Effector memory CD4-positive, alpha-beta T cell (primary cell): Measurements from ENCODE around the gene DACH1.

Experiments
- DNase-seq, 3 donors: peaks; one replicate each; pipeline ENCODE4 v3.0.0-alpha.2; 2020
- H3K27ac ChIP-seq: 2 replicates; pipeline ENCODE4 v1.7.0; 2013; ENCODE audit warnings: mild to moderate bottlenecking, low read length, moderate library complexity; ENCODE audit not compliant: insufficient read depth, poor library complexity, severe bottlenecking
- H3K27me3 ChIP-seq: replicated peaks from 2 replicates; pipeline ENCODE4 v1.7.0; 2013; ENCODE audit warnings: mild to moderate bottlenecking, low read length; ENCODE audit not compliant: insufficient read depth, control insufficient read depth, poor library complexity, severe bottlenecking
- H3K36me3 ChIP-seq: 2 replicates; pipeline ENCODE4 v1.7.0; 2013; ENCODE audit warnings: mild to moderate bottlenecking, low read length, moderate library complexity; ENCODE audit not compliant: control insufficient read depth, insufficient read depth
- H3K4me1 ChIP-seq: 2 replicates; pipeline ENCODE4 v1.7.0; 2013; ENCODE audit warnings: low read length, mild to moderate bottlenecking; ENCODE audit not compliant: control insufficient read depth, insufficient read depth, poor library complexity, severe bottlenecking
- H3K4me3 ChIP-seq: 2 replicates; pipeline ENCODE4 v1.7.0; 2013; ENCODE audit warnings: low read length, low read depth, mild to moderate bottlenecking; ENCODE audit not compliant: insufficient read depth, poor library complexity, severe bottlenecking
- H3K9me3 ChIP-seq: 2 replicates; pipeline ENCODE4 v1.7.0; 2013; ENCODE audit warnings: mild to moderate bottlenecking, low read length, moderate library complexity; ENCODE audit not compliant: control insufficient read depth

Gene DACH1

DNA sequence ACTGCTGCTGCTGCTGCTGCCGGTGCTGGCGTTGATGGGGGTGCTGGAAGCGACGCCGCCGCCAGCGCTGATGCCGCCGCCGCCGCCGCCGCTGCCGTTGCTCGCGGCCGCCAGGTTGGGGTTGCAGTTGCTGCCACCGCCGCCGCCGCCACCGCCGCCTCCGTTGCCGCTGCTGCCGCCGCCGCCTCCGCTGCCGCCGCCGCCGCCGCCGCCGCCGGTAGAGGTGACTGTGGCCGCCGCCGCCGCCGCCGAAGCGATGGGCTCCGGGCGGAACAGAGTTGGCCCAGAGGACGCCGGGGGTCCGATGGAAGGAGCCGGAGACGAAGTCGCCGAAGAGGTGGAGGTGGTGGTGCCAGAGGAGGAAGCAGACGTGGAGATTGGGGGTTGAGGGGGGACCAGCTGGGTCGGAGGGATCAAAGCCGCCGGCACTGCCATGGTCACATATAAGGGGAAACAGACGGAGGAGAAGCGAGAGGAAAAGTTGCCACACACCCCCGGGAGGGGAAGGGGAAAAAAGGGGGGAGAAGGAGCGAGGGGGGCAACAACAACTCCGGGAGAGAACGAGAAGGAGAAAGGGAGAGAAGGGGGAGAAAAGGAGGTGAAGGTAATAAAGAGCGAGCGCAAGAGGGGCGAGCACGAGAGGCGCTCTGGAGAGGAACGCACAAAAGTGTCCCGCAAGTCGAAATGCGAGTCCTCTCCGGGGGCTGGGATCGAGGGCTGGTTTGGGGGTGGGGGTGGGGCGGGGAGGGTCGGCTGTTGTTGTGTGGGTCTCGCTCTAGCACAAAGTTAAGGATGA lies 471 bp downstream of the DACH1 start:
- H3K36me3 ChIP-seq = no peaks in the 10 kb centered on the region
- H3K27me3 ChIP-seq = peaks cover 17% of the 10 kb centered on the region
- H3K27ac ChIP-seq = no peak overlapping the region
- H3K4me3 ChIP-seq = no peak overlapping the region
- peaks cover 7% of the 10 kb centered on the region for H3K4me1 ChIP-seq
- no peaks in the 10 kb centered on the region for H3K9me3 ChIP-seq
- DNase-seq = no peak

DNA sequence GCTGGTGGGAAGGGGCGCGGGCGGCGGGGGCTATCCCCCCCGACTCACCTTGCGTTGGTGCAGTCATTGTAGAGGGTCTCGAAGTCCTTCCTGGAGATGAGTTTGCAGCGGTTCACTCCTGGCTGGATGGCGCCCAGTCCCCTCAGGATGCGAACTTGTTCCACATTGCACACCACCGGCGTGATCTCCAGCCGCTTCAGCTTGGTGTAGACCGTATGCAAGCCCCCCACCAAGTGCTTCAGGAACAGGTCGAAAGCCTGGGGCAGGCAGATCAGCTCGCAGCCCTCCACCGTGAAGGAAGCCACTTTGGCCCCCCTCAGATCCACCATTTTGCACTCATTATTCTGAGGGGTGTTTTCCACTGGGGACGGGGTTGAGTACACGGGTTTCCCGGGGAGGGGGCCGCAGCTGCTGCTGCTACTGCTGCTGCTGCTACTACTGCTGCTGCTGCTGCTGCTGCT lies 1.1 kb downstream of the DACH1 start:
- Histone ChIP-seq H3K27ac (no peak overlapping the region), H3K27me3 (peaks cover 17% of the 10 kb centered on the region), H3K36me3 (no peaks in the 10 kb centered on the region), H3K4me1 (peaks cover 7% of the 10 kb centered on the region), H3K9me3 (no peaks in the 10 kb centered on the region), H3K4me3 (no peak overlapping the region)
- no peak for DNase-seq

DNA sequence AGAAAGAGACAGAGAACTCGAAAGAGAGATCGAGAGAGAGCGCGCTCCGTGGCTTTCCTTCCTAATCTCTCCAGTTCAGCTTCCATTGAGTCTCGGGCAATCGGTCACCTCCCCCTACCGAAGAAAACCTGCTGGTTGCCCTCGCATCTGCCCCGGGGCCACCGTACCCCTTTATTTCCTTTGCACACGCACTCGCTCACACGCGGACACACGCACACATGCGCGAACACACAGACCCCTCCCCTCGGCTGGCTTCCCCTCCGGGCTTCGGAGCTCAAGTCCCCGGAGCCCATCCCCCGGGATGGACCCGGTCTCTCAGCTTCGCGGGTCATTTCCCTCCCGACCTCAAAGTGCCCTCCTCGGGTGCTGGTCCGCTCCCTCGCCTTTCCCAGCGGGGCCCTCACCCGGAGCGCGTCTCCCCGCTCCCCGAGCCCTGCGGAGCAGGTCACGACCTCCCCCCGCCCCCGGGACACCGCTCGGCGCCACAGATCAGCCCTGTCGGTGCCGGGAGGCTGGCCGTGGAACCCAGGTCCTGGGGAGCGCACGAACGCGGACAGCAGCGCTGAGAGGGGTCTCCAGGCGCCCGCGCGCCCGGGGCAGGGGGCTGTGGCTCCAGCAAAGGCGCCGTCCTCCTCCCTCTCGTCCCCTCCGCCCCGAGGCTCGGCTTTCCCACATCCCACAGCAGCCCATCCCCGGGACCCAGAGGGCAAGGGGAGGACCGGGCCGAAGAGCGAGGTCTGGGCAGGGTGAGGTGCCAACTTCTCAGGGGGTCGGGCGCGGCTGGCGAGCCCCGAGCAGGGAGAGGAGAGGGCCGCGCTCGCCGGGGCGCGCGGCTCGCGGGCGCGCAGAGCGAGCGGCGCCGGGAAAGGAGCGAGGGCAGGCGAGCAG lies 1.8 kb downstream of the DACH1 start:
- no peak for DNase-seq
- H3K4me1 ChIP-seq = peaks cover 7% of the 10 kb centered on the region
- H3K36me3 ChIP-seq = no peaks in the 10 kb centered on the region
- no peak overlapping the region for H3K27ac ChIP-seq
- H3K9me3 ChIP-seq = no peaks in the 10 kb centered on the region
- H3K4me3 ChIP-seq = peak overlapping the region; percentile 4
- peaks cover 17% of the 10 kb centered on the region for H3K27me3 ChIP-seq

DNA sequence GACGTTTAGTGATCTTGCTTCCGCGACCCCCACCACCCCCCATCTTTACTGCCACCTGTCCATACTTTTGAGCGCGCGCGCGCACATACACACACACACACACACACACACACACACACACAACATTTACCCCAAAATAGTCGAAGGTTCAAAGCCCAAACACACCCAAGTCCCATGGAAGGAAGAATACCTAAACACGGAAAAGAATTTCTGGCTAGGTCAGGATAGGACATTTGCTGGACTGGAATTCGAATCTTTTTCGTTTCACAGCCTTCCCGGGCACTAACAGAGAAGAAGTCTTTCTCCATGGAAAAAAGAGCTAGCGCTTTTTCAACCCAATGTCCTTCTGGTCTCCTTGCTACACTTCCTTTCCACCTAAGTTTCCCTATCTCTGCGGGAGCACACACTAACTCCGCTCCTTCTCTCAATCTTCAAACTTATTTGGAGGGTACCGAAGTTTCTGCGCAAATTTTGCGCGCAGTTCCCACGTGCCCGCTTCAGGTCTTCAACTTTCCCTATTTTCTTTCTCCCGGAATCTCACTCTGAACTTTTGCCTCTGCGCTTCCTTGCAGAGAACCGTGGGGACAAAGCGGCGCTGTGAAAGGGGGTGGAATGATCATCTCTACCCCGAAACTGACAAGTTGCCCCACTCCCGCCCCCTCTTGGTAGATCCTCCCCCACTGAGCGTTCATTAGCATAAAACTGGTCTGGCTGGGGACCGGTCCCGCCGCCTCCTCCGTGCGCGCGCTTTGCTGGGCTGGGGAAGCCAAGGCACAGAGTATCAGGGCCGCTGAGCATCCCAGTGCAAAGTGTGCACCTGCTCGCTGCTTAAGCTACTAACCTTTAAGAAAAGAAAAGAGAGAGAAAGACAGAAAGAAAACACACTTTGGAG lies 2.7 kb downstream of the DACH1 start:
- Histone ChIP-seq H3K4me3 (peak overlapping the region; percentile 4), H3K27ac (no peak overlapping the region)
- DNase-seq = no peak

DNA sequence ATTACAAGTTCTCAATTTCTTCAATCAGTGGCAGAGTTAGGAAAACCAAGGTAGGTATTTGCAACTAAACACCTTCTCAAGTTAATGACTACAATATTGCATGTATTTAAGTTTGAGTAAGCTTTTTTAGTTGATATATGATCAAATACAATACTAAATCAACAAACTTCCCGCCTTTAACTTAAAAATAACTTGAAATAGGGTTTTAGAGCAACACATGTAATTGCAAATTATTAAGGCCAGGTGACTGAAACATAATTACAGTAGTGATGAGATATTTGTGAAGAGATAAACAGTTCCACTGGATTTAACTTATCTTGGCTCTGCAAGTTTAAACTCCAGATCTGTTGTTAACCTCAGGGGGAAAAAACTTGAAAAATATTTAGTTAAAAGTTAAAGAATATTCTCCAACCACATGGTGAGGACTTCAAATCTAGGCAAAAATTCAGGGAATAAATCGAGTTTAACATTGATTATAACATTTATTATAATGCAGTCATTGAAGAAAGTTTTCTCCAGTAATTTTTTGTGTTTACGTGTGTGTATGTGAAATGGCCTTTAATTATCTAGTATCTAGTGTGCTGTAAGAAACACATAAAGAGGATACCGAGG lies 3.6 kb downstream of the DACH1 start:
- Histone ChIP-seq H3K4me1 (peaks cover 7% of the 10 kb centered on the region), H3K36me3 (no peaks in the 10 kb centered on the region), H3K9me3 (no peaks in the 10 kb centered on the region), H3K4me3 (no peak overlapping the region), H3K27me3 (peaks cover 17% of the 10 kb centered on the region), H3K27ac (no peak overlapping the region)
- DNase-seq = no peak

More for the DNA sequence above, 2.7 kb downstream of the DACH1 start:
- H3K27me3 ChIP-seq = peaks cover 17% of the 10 kb centered on the region
- H3K9me3 ChIP-seq = no peaks in the 10 kb centered on the region
- H3K36me3 ChIP-seq = no peaks in the 10 kb centered on the region
- H3K4me1 ChIP-seq = peaks cover 7% of the 10 kb centered on the region

DNA sequence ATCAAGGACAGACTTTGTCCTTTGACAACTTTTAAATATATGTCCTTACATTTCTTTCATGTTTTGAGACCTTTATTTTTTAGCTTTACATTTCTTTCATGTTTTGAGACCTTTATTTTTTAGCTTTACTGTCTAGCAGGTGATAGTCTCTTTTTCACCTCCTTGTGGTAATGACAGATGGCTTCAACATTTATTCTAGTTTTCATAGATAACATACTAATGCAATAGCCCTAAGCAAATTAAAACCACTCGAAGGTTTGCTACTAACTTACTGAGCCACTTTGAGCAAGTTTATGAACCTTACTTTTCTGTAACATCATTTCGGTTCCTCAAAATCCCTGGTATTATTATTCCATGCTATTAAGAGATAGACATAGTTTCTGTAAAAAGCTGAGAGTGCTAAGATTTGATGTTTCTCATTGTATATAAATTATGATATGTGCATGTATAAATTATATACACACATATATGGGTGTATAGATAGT lies 4.5 kb downstream of the DACH1 start:
- Histone ChIP-seq H3K27ac (no peak overlapping the region), H3K9me3 (no peaks in the 10 kb centered on the region), H3K27me3 (peaks cover 11% of the 10 kb centered on the region), H3K36me3 (no peaks in the 10 kb centered on the region), H3K4me3 (no peak overlapping the region), H3K4me1 (peaks cover 7% of the 10 kb centered on the region)
- DNase-seq = no peak

DNA sequence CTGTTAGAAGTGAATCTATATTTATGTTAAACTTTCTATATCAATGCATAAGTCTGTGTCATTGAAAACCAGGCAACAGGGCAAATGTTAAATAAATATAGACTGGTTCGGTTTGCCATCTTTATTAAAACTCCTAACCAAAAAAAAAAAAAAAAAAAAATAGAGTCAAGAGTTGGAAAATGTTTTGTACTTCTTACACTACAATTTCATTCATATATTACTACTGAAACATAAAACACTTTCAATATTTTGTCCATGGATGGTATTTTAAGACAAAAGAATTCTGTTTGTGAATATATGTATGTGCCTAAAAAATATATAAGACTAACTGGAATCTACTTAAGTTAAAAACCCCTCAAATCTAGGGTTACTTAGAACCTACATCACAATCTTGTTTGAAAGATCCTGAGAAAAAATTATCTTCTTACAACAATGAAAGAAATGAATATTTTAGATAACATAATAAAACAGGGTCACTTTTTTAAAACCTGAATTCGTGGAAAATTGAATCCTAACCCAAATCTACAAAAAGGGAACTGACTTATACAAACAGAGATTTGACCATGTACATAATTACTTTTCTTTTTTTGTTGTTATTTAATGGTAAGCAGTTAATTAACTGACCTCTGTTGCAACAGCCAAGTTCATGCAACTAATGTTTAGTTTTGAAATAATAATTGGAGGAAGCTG lies 5.1 kb downstream of the DACH1 start:
- Histone ChIP-seq H3K27me3 (peaks cover 8% of the 10 kb centered on the region), H3K4me1 (peaks cover 7% of the 10 kb centered on the region), H3K9me3 (no peaks in the 10 kb centered on the region), H3K27ac (no peak overlapping the region), H3K36me3 (no peaks in the 10 kb centered on the region), H3K4me3 (no peak overlapping the region)
- DNase-seq = no peak

DNA sequence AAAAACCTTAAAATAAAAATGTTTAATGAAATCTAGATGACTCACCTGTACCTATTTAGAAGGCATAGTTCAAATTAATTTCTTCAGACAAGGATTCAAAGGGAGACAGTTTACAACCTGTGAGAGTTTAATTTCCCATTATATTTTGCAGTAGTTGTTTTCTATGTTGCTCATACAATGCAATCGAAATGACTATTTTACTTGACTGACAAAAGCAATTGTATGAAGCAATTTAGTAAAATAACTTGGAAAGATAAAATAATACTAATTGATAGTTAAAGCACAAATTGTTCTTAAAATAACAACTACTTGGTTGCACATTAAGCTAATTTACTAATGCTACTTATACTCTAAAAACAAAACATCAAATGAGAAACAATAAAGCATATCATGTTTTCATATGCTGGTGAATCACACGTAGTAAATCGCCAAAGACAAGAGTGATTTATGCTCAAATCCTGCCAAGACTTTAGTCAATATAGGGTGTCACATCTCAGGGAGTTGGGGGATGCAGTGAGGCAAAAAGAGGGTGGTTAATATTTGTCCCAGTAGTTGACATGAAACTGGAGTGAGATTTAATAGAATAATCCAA lies 6.4 kb downstream of the DACH1 start:
- Histone ChIP-seq H3K27me3 (peaks cover 8% of the 10 kb centered on the region), H3K36me3 (no peaks in the 10 kb centered on the region), H3K4me1 (peaks cover 5% of the 10 kb centered on the region), H3K27ac (no peak overlapping the region), H3K4me3 (no peak overlapping the region), H3K9me3 (no peaks in the 10 kb centered on the region)
- no peak for DNase-seq
